ENCODE measurements around the gene NME5. TPM values are rescaled to one million over a fixed set of nuclear protein-coding genes. Genes with fewer than 3 reads are reported as not detected.
A peak's percentile ranks its signal among the peaks of the same experiment; 100 is the strongest.

Gene NME5
- total RNA-seq, 1 donor from 2014 or later: 9.9 TPM

DNA sequence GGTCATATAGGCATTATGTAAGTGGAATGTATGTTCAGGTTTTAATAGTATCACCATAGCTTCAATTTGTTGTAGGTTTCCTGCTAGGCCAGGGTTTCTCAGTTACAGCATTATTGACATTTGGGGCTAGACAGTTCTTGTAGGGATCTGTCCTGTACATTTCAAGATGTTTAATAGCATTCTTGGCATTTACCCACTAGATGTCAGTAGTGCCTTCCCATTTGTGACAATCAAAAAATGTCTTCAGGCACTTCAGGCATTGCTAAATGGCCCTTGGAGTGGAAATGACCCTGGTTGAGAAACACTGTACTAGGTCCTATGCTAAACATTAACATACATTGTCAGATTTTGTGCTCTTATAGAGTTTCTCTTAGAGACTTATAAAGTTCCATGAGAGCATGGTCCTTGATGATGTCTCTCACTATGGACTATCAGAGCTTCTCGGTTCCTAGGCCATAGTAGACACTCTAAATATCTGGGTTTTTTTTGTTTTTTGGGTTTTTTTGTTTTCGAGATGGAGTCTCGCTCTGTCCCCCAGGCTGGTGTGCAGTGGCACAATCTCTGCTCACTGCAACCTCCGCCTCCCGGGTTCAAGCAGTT lies 41.1 kb upstream of the NME5 start:
- Mint-ChIP-seq H3K9me3 (ENCODE audit: low read depth) (no peaks in the 10 kb centered on the region), H3K4me3 (ENCODE audit: low read depth) (no peak overlapping the region), H3K4me1 (ENCODE audit: low read depth) (peaks cover 4% of the 10 kb centered on the region), H3K27ac (peak overlapping the region; percentile 23), H3K27me3 (no peaks in the 10 kb centered on the region), H3K36me3 (ENCODE audit: insufficient read depth) (peaks cover 3% of the 10 kb centered on the region)
- no peak for DNase-seq (ENCODE audit: low spot score, unreplicated experiment)
- TF ChIP-seq, protein P1, sequence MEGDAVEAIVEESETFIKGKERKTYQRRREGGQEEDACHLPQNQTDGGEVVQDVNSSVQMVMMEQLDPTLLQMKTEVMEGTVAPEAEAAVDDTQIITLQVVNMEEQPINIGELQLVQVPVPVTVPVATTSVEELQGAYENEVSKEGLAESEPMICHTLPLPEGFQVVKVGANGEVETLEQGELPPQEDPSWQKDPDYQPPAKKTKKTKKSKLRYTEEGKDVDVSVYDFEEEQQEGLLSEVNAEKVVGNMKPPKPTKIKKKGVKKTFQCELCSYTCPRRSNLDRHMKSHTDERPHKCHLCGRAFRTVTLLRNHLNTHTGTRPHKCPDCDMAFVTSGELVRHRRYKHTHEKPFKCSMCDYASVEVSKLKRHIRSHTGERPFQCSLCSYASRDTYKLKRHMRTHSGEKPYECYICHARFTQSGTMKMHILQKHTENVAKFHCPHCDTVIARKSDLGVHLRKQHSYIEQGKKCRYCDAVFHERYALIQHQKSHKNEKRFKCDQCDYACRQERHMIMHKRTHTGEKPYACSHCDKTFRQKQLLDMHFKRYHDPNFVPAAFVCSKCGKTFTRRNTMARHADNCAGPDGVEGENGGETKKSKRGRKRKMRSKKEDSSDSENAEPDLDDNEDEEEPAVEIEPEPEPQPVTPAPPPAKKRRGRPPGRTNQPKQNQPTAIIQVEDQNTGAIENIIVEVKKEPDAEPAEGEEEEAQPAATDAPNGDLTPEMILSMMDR (IDR thresholded peaks at IDR 0.05; ENCODE audit: unreplicated experiment): peak; percentile 56

DNA sequence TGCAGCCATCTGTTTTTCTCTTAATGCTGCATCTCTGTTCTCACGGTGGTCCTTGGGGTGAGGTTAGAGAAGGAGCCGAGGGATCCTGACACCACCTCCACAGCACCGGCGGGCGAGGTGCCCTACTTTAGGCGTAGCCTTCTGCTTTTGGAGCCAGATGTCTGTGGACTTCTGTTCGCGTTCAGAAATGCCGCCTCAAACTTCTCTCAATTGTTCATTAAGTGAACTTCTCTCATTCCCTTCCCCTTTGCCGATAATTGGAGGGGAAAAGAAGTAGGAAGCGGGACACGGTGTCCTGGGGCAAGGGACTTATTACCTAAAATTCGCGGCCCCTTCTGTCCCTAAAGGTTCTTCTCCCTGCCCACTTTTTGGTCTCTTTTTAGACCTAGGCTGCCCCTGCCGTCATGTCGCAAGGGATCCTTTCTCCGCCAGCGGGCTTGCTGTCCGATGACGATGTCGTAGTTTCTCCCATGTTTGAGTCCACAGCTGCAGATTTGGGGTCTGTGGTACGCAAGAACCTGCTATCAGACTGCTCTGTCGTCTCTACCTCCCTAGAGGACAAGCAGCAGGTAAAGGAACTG lies 40.1 kb upstream of the NME5 start:
- Mint-ChIP-seq H3K36me3 (ENCODE audit: insufficient read depth) (peaks cover 6% of the 10 kb centered on the region), H3K4me1 (ENCODE audit: low read depth) (peaks cover 4% of the 10 kb centered on the region), H3K27me3 (no peaks in the 10 kb centered on the region), H3K9me3 (ENCODE audit: low read depth) (no peaks in the 10 kb centered on the region), H3K27ac (no peak overlapping the region), H3K4me3 (ENCODE audit: low read depth) (no peak overlapping the region)
- TF ChIP-seq, protein P1 (IDR thresholded peaks at IDR 0.05; ENCODE audit: unreplicated experiment): no peak
- no peak for DNase-seq (ENCODE audit: low spot score, unreplicated experiment)

DNA sequence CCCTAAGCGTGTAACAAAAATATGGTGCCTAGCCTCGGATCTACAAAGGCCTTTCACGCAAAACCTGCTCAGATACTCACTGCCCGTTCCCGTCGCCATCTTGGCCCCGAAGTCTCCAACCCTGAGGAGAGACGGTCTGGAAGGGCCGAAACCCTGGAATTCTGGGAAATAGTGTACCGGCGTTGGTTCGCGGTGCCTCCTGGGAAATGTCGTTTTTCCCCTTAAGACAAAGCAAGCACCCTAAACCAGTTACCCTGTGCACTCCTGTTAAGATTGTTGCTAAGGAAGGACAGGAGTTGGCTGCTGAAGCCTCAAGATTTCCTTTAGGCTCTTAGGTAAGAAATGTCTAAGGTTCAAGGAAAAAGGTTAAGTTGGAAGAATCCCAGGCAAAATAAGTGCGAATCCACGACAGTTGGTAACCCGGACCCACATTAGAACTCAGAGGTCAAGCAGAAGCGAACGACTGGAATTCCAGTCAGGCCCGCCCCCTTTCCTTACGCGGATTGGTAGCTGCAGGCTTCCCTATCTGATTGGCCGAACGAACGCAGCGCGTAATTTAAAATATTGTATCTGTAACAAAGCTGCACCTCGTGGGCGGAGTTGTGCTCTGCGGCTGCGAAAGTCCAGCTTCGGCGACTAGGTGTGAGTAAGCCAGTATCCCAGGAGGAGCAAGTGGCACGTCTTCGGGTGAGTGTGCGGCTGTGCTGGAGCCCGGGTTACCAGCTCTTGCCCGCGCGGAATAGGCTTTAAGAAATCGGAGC lies 39.5 kb upstream of the NME5 start, which contains the start of the genes BRD8 and KIF20A:
BRD8 (minus strand) TSS at position 115 of the 761 bp plus-strand sequence; CDS start at position 99, 16 bp downstream.
KIF20A (plus strand) TSS at position 597 of the 761 bp plus-strand sequence. CDS start 569 bp downstream, outside the sequence.
- Mint-ChIP-seq H3K4me1 (ENCODE audit: low read depth) (peaks cover 4% of the 10 kb centered on the region), H3K27ac (no peak within 1 kb of the TSS), H3K9me3 (ENCODE audit: low read depth) (no peaks in the 10 kb centered on the region), H3K36me3 (ENCODE audit: insufficient read depth) (peaks cover 7% of the 10 kb centered on the region), H3K4me3 (ENCODE audit: low read depth) (no peak within 1 kb of the TSS), H3K27me3 (no peaks in the 10 kb centered on the region)
- DNase-seq (ENCODE audit: low spot score, unreplicated experiment): peak; percentile 84
- TF ChIP-seq, protein P1 (IDR thresholded peaks at IDR 0.05; ENCODE audit: unreplicated experiment): no peak

DNA sequence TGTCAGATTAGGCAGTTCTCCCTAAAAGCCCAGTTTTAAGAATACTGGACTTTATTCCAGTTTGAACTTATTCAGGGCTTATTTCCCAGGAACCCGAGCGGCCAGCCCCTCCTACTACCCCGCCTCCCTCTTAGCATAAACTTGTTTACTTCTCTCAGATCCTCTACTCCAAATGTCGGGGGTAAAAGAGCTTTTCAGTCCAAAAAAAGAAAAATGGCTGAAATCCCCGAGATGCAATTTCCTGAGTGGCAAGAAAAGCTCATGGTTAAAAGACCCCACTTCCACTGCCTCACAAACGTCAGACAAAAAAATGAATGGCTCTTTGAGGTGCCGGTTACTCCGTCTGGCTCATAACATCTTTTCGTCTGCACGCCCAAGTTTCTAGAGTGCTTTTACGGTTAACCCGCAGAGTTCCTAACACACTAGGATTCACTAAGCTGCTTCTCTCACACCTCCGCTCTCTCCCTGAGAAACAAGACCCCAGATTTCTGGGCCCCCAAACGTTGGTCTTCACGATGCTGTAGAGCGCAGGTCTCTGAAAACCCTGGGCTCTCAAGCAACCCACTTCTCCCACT lies 38.8 kb upstream of the NME5 start:
- TF ChIP-seq, protein P1 (IDR thresholded peaks at IDR 0.05; ENCODE audit: unreplicated experiment): no peak
- peaks cover 11% of the 10 kb centered on the region for H3K36me3 Mint-ChIP-seq (ENCODE audit: insufficient read depth)
- H3K4me3 Mint-ChIP-seq (ENCODE audit: low read depth): no peak overlapping the region
- H3K27me3 Mint-ChIP-seq: no peaks in the 10 kb centered on the region
- DNase-seq (ENCODE audit: low spot score, unreplicated experiment): no peak
- H3K27ac Mint-ChIP-seq: no peak overlapping the region
- H3K4me1 Mint-ChIP-seq (ENCODE audit: low read depth): peaks cover 4% of the 10 kb centered on the region
- H3K9me3 Mint-ChIP-seq (ENCODE audit: low read depth): no peaks in the 10 kb centered on the region

DNA sequence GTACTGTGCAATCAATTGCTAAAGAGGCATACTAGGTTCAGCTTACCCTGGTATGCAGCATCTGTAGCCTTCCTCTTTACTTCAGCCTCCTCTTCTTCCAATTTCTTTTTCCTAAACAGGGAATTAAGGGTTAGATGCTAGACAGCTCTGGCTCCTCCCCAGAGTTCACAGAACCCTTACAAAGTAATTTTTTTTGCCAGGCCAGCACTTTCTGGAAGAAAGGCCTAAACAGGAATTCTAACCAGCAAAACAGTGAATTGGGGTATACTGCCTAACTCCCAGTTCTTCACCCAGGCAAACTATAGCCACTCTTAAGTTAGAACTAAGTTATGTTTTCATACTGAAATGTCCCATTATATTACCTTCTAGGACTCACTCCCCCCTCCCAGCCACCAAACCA lies 31.1 kb upstream of the NME5 start:
- no peaks in the 10 kb centered on the region for H3K9me3 Mint-ChIP-seq (ENCODE audit: low read depth)
- no peak overlapping the region for H3K27ac Mint-ChIP-seq
- no peaks in the 10 kb centered on the region for H3K27me3 Mint-ChIP-seq
- H3K4me3 Mint-ChIP-seq (ENCODE audit: low read depth): no peak overlapping the region
- no peak for DNase-seq (ENCODE audit: low spot score, unreplicated experiment)
- H3K36me3 Mint-ChIP-seq (ENCODE audit: insufficient read depth): peaks cover 40% of the 10 kb centered on the region
- TF ChIP-seq, protein P1 (IDR thresholded peaks at IDR 0.05; ENCODE audit: unreplicated experiment): no peak
- no peaks in the 10 kb centered on the region for H3K4me1 Mint-ChIP-seq (ENCODE audit: low read depth)
